ENCODE results near the gene TFRC.
"Not testable (repeated sequence)": the region's sequence is repeated elsewhere in the genome, so short reads cannot be mapped to it uniquely, and the experiment has no call there.

Gene TFRC

DNA sequence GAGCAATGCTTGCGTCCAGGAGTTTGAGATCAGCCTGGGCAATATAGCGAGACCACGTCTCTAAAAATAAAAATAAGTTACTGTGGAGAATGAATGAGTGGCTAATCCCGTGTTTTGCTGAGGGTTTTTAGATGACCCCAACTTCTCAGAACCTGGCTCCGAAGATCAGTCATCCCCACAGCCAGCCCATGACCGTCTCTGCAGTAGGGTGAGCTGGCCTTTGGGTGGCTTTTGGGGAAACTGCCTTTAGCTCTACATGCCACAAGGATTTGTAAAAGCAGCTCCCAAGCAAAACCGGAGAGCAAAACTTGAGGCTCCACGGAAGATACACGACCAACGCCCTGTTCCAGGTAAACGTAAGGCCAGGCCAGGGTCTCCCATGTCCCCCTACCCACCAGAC, 39.2 kb upstream of the TFRC start:
- no peak overlapping the region for H3K4me3 ChIP-seq (ENCODE audit: low read length)
- TF ChIP-seq, protein P1, sequence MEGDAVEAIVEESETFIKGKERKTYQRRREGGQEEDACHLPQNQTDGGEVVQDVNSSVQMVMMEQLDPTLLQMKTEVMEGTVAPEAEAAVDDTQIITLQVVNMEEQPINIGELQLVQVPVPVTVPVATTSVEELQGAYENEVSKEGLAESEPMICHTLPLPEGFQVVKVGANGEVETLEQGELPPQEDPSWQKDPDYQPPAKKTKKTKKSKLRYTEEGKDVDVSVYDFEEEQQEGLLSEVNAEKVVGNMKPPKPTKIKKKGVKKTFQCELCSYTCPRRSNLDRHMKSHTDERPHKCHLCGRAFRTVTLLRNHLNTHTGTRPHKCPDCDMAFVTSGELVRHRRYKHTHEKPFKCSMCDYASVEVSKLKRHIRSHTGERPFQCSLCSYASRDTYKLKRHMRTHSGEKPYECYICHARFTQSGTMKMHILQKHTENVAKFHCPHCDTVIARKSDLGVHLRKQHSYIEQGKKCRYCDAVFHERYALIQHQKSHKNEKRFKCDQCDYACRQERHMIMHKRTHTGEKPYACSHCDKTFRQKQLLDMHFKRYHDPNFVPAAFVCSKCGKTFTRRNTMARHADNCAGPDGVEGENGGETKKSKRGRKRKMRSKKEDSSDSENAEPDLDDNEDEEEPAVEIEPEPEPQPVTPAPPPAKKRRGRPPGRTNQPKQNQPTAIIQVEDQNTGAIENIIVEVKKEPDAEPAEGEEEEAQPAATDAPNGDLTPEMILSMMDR (IDR thresholded peaks at IDR 0.05; ENCODE audit: insufficient read depth, low read depth, low read length, missing control alignments), result no peak

DNA sequence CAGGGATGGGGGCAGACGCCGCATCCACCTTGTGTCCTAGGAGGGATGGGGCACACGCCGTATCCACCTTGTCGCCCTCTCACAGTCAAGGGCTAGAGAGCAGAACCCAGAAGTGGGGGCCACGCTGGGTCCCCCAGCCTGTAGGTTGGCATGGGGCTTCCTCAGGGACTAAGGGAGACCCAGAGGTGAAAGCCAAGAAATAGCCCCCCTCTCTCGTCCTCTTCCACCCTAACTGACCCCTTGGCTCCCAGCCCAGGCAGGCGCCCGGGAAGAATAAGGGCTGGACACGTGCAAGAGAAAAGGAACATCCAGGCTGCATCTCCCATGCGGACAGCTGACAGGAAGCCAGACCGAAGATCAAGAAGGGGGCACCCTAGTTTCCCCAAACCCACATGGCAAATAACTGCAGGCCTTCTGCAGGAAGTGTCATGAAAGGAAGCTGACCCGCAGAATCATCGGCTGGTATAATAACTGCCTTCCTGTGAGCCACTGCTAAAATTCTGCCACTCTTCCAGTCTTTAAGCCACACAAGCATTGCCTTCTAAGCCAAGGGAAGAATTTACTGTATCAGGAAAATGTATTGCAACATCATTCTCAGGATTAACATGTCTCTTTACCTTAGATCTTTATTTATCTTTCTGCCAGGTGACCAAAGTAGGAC, 38.5 kb upstream of the TFRC start:
- TF ChIP-seq, protein P1 (IDR thresholded peaks at IDR 0.05; ENCODE audit: insufficient read depth, low read depth, low read length, missing control alignments), result no peak
- no peak for DNase-seq (ENCODE audit: low read depth)
- no peak overlapping the region for H3K4me3 ChIP-seq (ENCODE audit: low read length)

More for the DNA sequence above, 39.2 kb upstream of the TFRC start:
- no peak for DNase-seq (ENCODE audit: low read depth)

DNA sequence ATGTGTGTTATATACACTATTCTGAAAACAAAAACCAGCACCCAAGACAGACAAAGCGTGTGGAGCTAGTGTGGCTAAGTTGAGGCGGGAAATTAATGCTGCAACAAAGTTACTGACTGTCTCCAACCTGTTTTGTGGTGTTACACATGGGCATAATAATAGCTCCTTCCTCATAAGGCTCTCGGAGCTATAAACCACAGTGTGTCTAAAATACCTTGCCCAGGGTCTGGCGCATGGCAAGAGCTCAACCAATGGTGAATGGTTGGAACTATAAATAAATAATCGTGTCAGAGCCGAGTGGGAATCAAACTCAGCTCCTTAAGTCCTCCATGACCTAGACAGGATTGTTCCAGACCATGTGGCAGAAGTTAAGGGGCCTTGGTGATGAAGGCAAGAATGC, 35.9 kb upstream of the TFRC start:
- TF ChIP-seq, protein P1 (IDR thresholded peaks at IDR 0.05; ENCODE audit: insufficient read depth, low read depth, low read length, missing control alignments), result no peak
- no peak overlapping the region for H3K4me3 ChIP-seq (ENCODE audit: low read length)
- no peak for DNase-seq (ENCODE audit: low read depth)

DNA sequence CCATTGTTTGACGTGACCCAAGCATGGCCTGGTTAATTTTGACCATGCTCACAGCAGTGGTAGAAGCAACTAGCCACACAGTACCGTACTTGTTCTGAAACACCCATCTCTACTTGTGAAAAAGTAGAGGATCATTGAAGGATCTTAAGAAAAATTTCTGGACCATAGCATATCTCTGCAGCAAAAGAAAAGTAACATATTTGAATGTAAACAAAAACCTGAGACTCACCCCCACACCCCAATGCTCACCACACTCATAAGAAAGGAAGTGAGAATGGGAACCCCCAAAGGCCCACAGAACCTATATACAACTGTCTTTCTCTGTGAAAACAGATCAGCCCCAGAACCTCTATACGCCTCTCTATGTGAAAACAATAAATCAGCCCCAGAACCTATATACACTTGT, 33.8 kb upstream of the TFRC start:
- no peak overlapping the region for H3K4me3 ChIP-seq (ENCODE audit: low read length)
- DNase-seq (ENCODE audit: low read depth), result no peak
- TF ChIP-seq, protein P1 (IDR thresholded peaks at IDR 0.05; ENCODE audit: insufficient read depth, low read depth, low read length, missing control alignments), result no peak

DNA sequence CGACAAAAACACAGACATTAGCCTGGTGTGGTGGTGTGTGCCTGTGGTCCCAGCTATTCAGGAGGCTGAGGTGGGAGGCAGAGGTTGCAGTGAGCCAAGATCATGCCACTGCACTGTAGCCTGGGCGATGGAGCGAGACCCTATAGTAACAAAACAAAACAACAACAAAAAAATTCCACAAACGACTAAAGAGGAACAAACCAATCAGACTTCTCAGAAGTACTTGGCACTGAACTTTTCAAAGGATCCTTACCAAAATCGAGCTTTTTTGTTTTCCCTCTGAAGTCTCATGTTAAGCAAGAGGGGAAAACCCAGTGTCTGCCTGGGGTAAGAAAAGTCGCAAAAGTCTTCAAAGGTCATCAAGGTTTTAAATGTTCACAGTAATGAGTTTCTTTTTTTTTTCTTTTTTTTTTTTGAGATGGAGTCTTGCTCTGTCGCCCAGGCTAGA, 30.1 kb upstream of the TFRC start:
- H3K4me3 ChIP-seq (ENCODE audit: low read length), result no peak overlapping the region
- TF ChIP-seq, protein P1 (IDR thresholded peaks at IDR 0.05; ENCODE audit: insufficient read depth, low read depth, low read length, missing control alignments), result no peak
- DNase-seq (ENCODE audit: low read depth), result no peak

DNA sequence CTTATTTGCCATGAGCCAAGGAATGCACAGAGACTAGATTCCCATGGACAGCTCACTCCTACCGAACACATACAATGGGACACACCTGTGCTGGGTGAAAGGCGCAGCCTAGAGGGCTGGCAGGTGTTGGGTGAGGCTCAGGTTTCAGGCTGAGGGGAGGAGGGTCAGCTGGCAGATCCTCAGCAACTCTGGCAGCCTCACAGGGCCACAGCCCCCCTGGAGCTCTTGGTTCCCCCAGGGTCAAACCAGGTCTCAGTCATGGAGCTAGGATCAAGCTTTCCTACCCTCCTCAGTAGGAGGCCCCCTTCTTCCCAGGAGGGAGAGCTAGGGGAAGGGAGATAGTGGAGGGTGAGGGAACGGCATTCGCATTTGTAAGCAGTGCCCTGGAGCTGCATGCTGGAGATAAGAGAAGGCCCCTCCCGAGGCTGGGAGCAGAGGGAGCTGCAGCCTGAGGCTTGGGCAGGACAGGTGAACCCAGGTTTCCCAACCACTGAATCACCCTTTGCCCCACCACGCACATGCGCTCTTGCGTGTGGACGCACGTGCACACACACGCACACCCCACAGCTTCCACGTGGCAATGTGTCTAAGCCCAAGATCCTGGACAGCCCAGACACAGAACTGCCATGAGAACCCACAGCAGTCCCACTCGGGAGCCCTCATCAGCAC, 26.3 kb upstream of the TFRC start:
- no peak overlapping the region for H3K4me3 ChIP-seq (ENCODE audit: low read length)
- TF ChIP-seq, protein P1 (IDR thresholded peaks at IDR 0.05; ENCODE audit: insufficient read depth, low read depth, low read length, missing control alignments), result no peak
- DNase-seq (ENCODE audit: low read depth), result peak; percentile 61

DNA sequence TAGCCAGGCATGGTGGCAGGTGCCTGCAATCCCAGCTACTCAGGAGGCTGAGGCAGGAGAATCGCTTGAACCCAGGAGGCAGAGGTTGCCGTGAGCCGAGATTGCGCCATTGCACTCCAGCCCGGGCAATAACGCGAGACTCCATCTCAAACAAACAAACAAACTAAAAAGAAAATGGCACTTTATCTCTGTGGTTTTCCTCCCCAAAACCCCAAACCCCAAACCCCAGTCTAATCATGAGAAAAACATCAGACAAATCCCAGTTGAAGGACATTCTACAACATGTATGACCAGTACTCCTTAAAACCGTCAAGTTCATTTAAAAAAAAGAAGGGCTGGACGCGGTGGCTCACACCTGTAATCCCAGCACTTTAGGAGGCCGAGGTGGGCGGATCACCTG, 22.8 kb upstream of the TFRC start:
- DNase-seq (ENCODE audit: low read depth), result not testable (repeated sequence)

DNA sequence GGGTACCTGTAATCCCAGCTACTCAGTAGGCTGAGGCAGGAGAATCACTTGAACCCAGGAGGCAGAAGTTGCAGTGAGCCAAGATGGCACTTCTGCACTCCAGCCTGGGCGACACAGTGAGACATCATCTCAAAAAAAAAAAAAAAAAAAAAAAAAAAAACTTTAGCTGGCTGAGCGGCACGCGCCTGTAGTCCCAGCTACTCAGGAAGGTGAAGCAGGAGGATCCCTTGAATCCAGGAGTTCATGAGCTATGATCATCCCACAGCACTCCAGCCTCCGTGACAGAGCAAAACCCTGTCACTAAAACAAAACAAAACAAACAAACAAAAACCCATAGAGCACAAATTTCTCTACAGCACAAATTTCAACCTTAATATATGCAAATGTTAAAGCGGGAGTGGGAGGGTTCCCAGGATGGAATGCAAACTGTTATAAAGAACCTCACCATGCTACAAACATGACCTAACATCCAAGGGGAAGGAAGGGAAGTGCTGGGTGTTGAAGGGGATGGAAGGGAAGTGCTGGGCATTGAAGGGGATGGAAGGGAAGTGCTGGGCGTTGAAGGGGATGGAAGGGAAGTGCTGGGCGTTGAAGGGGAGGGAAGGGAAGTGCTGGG, 16.6 kb upstream of the TFRC start:
- not testable (repeated sequence) for DNase-seq (ENCODE audit: low read depth); H3K4me3 ChIP-seq (ENCODE audit: low read length)

More for the DNA sequence above, 22.8 kb upstream of the TFRC start:
- H3K4me3 ChIP-seq (ENCODE audit: low read length), result not testable (repeated sequence)

Data from epithelial cell of esophagus (primary cell).